ENCODE measurements around the gene UBE2Q2.
"Not testable (repeated sequence)": the region's sequence is repeated elsewhere in the genome, so short reads cannot be mapped to it uniquely, and the experiment has no call there.

The UBE2Q2 gene

GRCh38 chr15:75827691-75828090, 15.6 kb upstream of the UBE2Q2 start:
- DNase-seq, result no peak

GRCh38 chr15:75828429-75828828, 14.8 kb upstream of the UBE2Q2 start:
- DNase-seq, result no peak

GRCh38 chr15:75830910-75831805, 12.1 kb upstream of the UBE2Q2 start:
- DNase-seq, result no peak

- no peak for DNase-seq
Observed at GRCh38 chr15:75831806-75832102, 11.5 kb upstream of the UBE2Q2 start.

GRCh38 chr15:75832114-75832513, 11.1 kb upstream of the UBE2Q2 start:
- DNase-seq, result no peak

GRCh38 chr15:75834021-75834420, 9.2 kb upstream of the UBE2Q2 start:
- DNase-seq, result no peak

- no peak for DNase-seq
Observed at GRCh38 chr15:75835990-75836958, 7.0 kb upstream of the UBE2Q2 start.

- no peak for DNase-seq
Observed at GRCh38 chr15:75836959-75837334, 6.3 kb upstream of the UBE2Q2 start.

- no peak for DNase-seq
Observed at GRCh38 chr15:75840659-75841058, 2.6 kb upstream of the UBE2Q2 start.

GRCh38 chr15:75841626-75842025, 1.6 kb upstream of the UBE2Q2 start:
- no peak for DNase-seq

GRCh38 chr15:75843678-75844581, 683 bp downstream of the UBE2Q2 start:
- peak; percentile 52 for DNase-seq

- no peak for DNase-seq
Observed at GRCh38 chr15:75844629-75845335, 1.5 kb downstream of the UBE2Q2 start.

- DNase-seq, result no peak
Observed at GRCh38 chr15:75849167-75849566, 5.9 kb downstream of the UBE2Q2 start.

- no peak for DNase-seq
Observed at GRCh38 chr15:75850708-75851107, 7.5 kb downstream of the UBE2Q2 start.

- not testable (repeated sequence) for DNase-seq
Observed at GRCh38 chr15:75851566-75851965, 8.3 kb downstream of the UBE2Q2 start.

GRCh38 chr15:75857886-75858285, 14.6 kb downstream of the UBE2Q2 start:
- DNase-seq, result no peak

GRCh38 chr15:75861750-75862402, 18.6 kb downstream of the UBE2Q2 start:
- no peak for DNase-seq

- DNase-seq, result no peak
Observed at GRCh38 chr15:75862796-75863195, 19.5 kb downstream of the UBE2Q2 start.

- DNase-seq, result no peak
Observed at GRCh38 chr15:75864213-75865059, 21.2 kb downstream of the UBE2Q2 start.

GRCh38 chr15:75866045-75866444, 22.8 kb downstream of the UBE2Q2 start:
- not testable (repeated sequence) for DNase-seq

- no peak for DNase-seq
Observed at GRCh38 chr15:75866916-75867315, 23.7 kb downstream of the UBE2Q2 start.
